Coronary artery (tissue), 2 donors: ENCODE data around the gene CRTC3.
"Not testable (repeated sequence)": the region's sequence is repeated elsewhere in the genome, so short reads cannot be mapped to it uniquely, and the experiment has no call there.

Source experiments
- DNase-seq: peaks from one replicate; pipeline ENCODE4 v3.0.0-alpha.2; 2017; ENCODE audit warnings: low spot score
- H3K27ac ChIP-seq, 2 donors: fragments of 200-600 bp; sonication (generic); one replicate each; pipeline ENCODE4 v1.5.1; 2016 to 2019
- H3K4me3 ChIP-seq: fragments of 200-600 bp; sonication (generic); 2 replicates; pipeline ENCODE4 v1.5.1; 2016; ENCODE audit warnings: mild to moderate bottlenecking, moderate library complexity
- TF ChIP-seq, protein P1 (sequence below): fragments of 200-600 bp; sonication (generic); IDR thresholded peaks from one replicate; pipeline ENCODE4 v1.5.1; 2019; ENCODE audit warnings: antibody characterized with exemption

CRTC3 gene

DNA sequence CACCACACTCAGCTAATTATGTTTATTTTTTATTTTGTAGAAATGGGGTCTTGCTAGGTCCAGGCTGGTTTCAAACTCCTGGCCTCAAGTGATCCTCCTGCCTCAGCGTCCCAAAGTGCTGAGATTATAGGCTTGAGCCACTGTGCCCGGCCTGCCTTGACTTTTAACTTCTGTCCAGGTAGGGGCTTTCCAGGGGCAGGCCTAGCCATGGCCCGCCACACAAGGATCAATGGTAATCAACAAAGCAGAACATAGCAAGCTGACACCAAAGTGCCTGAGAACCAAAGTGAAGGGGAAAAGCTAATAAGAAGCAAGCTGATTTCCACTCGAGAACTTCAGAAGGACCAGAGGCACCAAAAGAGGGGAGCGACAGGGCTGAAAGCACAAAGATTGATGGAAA, 9.4 kb upstream of the CRTC3 start:
- TF ChIP-seq, protein P1, sequence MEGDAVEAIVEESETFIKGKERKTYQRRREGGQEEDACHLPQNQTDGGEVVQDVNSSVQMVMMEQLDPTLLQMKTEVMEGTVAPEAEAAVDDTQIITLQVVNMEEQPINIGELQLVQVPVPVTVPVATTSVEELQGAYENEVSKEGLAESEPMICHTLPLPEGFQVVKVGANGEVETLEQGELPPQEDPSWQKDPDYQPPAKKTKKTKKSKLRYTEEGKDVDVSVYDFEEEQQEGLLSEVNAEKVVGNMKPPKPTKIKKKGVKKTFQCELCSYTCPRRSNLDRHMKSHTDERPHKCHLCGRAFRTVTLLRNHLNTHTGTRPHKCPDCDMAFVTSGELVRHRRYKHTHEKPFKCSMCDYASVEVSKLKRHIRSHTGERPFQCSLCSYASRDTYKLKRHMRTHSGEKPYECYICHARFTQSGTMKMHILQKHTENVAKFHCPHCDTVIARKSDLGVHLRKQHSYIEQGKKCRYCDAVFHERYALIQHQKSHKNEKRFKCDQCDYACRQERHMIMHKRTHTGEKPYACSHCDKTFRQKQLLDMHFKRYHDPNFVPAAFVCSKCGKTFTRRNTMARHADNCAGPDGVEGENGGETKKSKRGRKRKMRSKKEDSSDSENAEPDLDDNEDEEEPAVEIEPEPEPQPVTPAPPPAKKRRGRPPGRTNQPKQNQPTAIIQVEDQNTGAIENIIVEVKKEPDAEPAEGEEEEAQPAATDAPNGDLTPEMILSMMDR: no peak
- Histone ChIP-seq H3K27ac (no peak overlapping the region), H3K4me3 (no peak overlapping the region)
- no peak for DNase-seq

GRCh38 chr15:90523373-90523772, 6.3 kb upstream of the CRTC3 start:
- TF ChIP-seq, protein P1: no peak
- DNase-seq: no peak
- Histone ChIP-seq H3K27ac (no peak overlapping the region), H3K4me3 (no peak overlapping the region)

GRCh38 chr15:90524018-90524803, 5.5 kb upstream of the CRTC3 start:
- H3K27ac ChIP-seq, H3K4me3 ChIP-seq, DNase-seq: not testable (repeated sequence)

DNA sequence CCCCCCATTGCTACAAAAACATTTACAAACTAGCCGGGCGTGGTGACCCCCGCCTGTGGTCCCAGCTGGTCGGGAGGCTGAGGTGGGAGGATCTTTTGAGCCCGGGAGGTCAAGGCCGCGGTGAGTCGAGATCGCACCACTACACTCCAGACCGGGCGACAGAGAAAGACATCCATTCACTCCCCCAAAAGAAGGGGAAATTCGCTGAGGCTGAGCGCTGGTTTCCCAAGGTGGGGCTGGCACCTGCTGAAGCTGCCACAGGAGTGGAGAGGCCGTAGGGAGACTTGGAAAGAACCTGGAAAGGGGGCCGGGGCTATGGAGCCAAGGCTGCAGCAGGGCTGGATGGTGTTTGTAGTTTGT, 732 bp upstream of the CRTC3 start:
- no peak for DNase-seq
- TF ChIP-seq, protein P1: no peak
- Histone ChIP-seq H3K27ac (peak overlapping the region; percentile 97 to 99), H3K4me3 (peak overlapping the region; percentile 95)

DNA sequence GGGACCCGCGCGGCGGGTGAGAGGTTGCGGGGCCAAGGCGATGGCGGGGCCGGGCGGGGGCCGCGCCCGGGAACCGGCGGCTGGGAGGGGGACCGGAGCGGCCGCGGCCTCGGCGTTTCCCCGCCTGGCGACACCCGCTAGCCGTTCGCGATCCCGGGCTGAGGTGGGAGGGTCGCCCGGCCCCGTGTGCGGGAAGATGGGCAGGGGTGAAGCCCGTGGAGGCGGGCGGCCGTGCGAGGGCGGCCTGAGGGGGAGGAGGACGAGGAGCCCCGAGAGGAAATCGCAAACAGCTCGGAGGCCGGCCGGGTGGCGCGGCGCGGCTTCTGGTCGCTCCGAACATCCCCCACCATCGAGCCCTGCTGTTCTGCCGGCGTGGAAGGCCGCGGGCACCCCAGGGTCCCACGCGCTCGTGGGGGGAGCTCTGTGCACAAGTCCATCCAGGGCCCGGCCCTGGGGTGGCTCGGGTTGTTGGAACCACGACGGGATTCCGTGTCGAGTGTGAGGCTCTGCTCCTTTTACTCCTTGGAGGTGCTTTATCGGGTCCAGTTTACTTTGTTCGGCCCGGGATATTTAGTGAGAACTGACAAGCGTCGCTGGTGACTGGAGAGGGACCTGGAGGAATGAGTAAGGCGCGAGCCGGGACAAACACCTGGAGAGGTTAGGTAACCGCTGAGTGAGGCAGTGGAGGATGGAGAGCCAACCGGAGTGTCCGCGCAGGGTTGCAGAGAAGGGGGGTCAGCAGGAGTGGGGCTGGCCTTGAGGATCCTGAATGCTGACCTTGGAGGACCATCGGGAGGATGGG, 728 bp downstream of the CRTC3 start:
- H3K27ac ChIP-seq: peak overlapping the region; percentile 97 to 99
- TF ChIP-seq, protein P1: no peak
- H3K4me3 ChIP-seq: peak overlapping the region; percentile 95
- peak; percentile 76 for DNase-seq

GRCh38 chr15:90531147-90531546, 1.4 kb downstream of the CRTC3 start:
- Histone ChIP-seq H3K4me3 (peak overlapping the region; percentile 95), H3K27ac (peak overlapping the region; percentile 97 to 99)
- no peak for DNase-seq
- TF ChIP-seq, protein P1: no peak

GRCh38 chr15:90535254-90535653, 5.5 kb downstream of the CRTC3 start:
- TF ChIP-seq, protein P1: no peak
- Histone ChIP-seq H3K4me3 (no peak overlapping the region), H3K27ac (peak overlapping the region; percentile 3 to 35)
- no peak for DNase-seq
